SK-N-SH (cell line): ENCODE data around the gene CCL28. TPM values are rescaled to one million over a fixed set of nuclear protein-coding genes. Genes with fewer than 3 reads are reported as not detected.

Experiments
- CTCF ChIA-PET: fragments of 300-600, 350-600 bp; formaldehyde crosslinking; extraction: SDS; loops from one replicate; lab custom pipeline; 2021; lab: Yijun Ruan, JAX
- POLR2A ChIA-PET: fragments of 350-600 bp; sonication (Branson Sonifier 250); formaldehyde crosslinking; extraction: SDS; loops from one replicate; lab custom pipeline; 2020; ENCODE audit warnings: antibody characterized with exemption, inconsistent platforms; lab: Yijun Ruan, JAX
- DNase-seq: peaks from one replicate; pipeline ENCODE4 v3.0.0; 2012
- H2AFZ ChIP-seq: fragments of 200-600 bp; sonication (generic); 2 replicates; pipeline ENCODE4 v1.8.1; 2016; ENCODE audit warnings: antibody characterized with exemption, mild to moderate bottlenecking, low read depth
- H3F3A ChIP-seq: fragments of 200-600 bp; sonication (generic); replicated peaks from 2 replicates; pipeline ENCODE3; 2016; ENCODE audit warnings: antibody characterized with exemption, mild to moderate bottlenecking; ENCODE audit not compliant: insufficient read depth
- H3K27ac ChIP-seq, 2 experiments: fragments of 200-500 bp in 1 of 2; fragments of 200-600 bp in 1 of 2; sonication (Bioruptor generic) in 1 of 2; sonication (generic), shearing (Covaris generic) in 1 of 2; 2 replicates each; pipeline versions ENCODE4 v1.5.1 to v1.6.1; 2014 to 2016; ENCODE audit warnings: low read depth in 2 of 2, inconsistent platforms in 1 of 2, low read length in 1 of 2, mild to moderate bottlenecking in 1 of 2, mixed read lengths in 1 of 2
- H3K27me3 ChIP-seq: fragments of 200-600 bp; sonication (generic), shearing (Covaris generic); 2 replicates; pipeline ENCODE4 v1.6.1; 2016; ENCODE audit warnings: mixed run types; ENCODE audit not compliant: insufficient read depth
- H3K36me3 ChIP-seq, 2 experiments: fragments of 200-500 bp in 1 of 2; fragments of 200-600 bp in 1 of 2; sonication (Bioruptor generic) in 1 of 2; sonication (generic) in 1 of 2; replicated peaks in 1 of 2; 2 replicates each; pipeline versions ENCODE3 to v1.5.1; 2014 to 2016; ENCODE audit warnings: low read length in 1 of 2, mild to moderate bottlenecking in 1 of 2; ENCODE audit not compliant: insufficient read depth in 2 of 2, control insufficient read depth in 1 of 2
- H3K4me1 ChIP-seq, 2 experiments: fragments of 200-500 bp in 1 of 2; fragments of 200-600 bp in 1 of 2; sonication (Bioruptor generic) in 1 of 2; sonication (generic), shearing (Covaris generic) in 1 of 2; 2 replicates each; pipeline versions ENCODE4 v1.5.1 to v1.6.1; 2014 to 2016; ENCODE audit warnings: low read depth in 1 of 2, low read length in 1 of 2, mixed run types in 1 of 2; ENCODE audit not compliant: insufficient read depth in 2 of 2, control insufficient read depth in 1 of 2
- H3K4me2 ChIP-seq: fragments of 200-600 bp; sonication (generic), shearing (Covaris generic); 2 replicates; pipeline ENCODE4 v1.6.1; 2017; ENCODE audit warnings: mixed run types
- H3K4me3 ChIP-seq, 2 experiments: fragments of 200-500 bp in 1 of 2; fragments of 200-600 bp in 1 of 2; sonication (Bioruptor generic) in 1 of 2; sonication (generic), shearing (Covaris generic) in 1 of 2; 2 replicates each; pipeline versions ENCODE4 v1.5.1 to v1.8.1; 2014 to 2016; ENCODE audit warnings: low read depth in 2 of 2, inconsistent platforms in 1 of 2, low read length in 1 of 2, mild to moderate bottlenecking in 1 of 2, mixed read lengths in 1 of 2, moderate library complexity in 1 of 2
- H3K79me2 ChIP-seq: fragments of 200-600 bp; sonication (generic); 2 replicates; pipeline ENCODE4 v1.8.1; 2017; ENCODE audit warnings: mild to moderate bottlenecking; ENCODE audit not compliant: insufficient read depth
- H3K9ac ChIP-seq: fragments of 200-600 bp; sonication (generic); 2 replicates; pipeline ENCODE4 v1.6.1; 2017; ENCODE audit warnings: mixed run types
- H3K9me2 ChIP-seq: fragments of 200-600 bp; sonication (generic); 2 replicates; pipeline ENCODE4 v1.6.1; 2017; ENCODE audit warnings: mixed run types
- H3K9me3 ChIP-seq: fragments of 200-600 bp; sonication (generic); 2 replicates; pipeline ENCODE4 v1.6.1; 2017; ENCODE audit warnings: mixed run types, mild to moderate bottlenecking, moderate library complexity
- H4K20me1 ChIP-seq: fragments of 200-600 bp; sonication (generic); 2 replicates; pipeline ENCODE4 v1.6.1; 2017; ENCODE audit warnings: mild to moderate bottlenecking, mixed run types; ENCODE audit not compliant: insufficient read depth
- CTCF ChIP-seq: fragments of 200-600 bp; sonication (generic); IDR thresholded peaks from 2 replicates; pipeline ENCODE4 v1.6.1; 2017; ENCODE audit warnings: antibody characterized with exemption, mild to moderate bottlenecking, moderate library complexity
- FOXJ3 ChIP-seq: sonication (generic); formaldehyde crosslinking; IDR thresholded peaks from 2 replicates; pipeline ENCODE4 v1.5.1; 2020; ENCODE audit warnings: mild to moderate bottlenecking, missing genetic modification reagents
- GABPA ChIP-seq: IDR thresholded peaks from 2 replicates; pipeline ENCODE4 v1.4.0; 2012; ENCODE audit warnings: low read depth, mild to moderate bottlenecking
- MAX ChIP-seq: IDR thresholded peaks from 2 replicates; pipeline ENCODE4 v1.4.0; 2012; ENCODE audit warnings: low read depth
- MEF2A ChIP-seq: IDR thresholded peaks from 2 replicates; pipeline ENCODE4 v1.4.0; 2012; ENCODE audit warnings: low read depth, borderline replicate concordance
- NFIC ChIP-seq: IDR thresholded peaks from 2 replicates; pipeline ENCODE4 v1.4.0; 2012; ENCODE audit warnings: borderline replicate concordance
- RAD21 ChIP-seq: IDR thresholded peaks from 2 replicates; pipeline ENCODE4 v1.6.1; 2012; ENCODE audit warnings: mild to moderate bottlenecking, low read length
- RFX5 ChIP-seq: IDR thresholded peaks from 2 replicates; pipeline ENCODE4 v1.6.1; 2012; ENCODE audit warnings: mild to moderate bottlenecking, improper control_type of control experiment, low read length
- RXRA ChIP-seq: IDR thresholded peaks from 2 replicates; pipeline ENCODE4 v1.4.0; 2012; ENCODE audit warnings: low read depth, mild to moderate bottlenecking, borderline replicate concordance
- SMC3 ChIP-seq: IDR thresholded peaks from 2 replicates; pipeline ENCODE4 v1.6.1; 2012; ENCODE audit warnings: low read depth, low read length, improper control_type of control experiment
- TAF1 ChIP-seq: IDR thresholded peaks from 2 replicates; pipeline ENCODE4 v1.6.1; 2012; ENCODE audit warnings: low read depth, mild to moderate bottlenecking, low read length, moderate library complexity, borderline replicate concordance
- TCF12 ChIP-seq: IDR thresholded peaks from 2 replicates; pipeline ENCODE4 v1.4.0; 2012
- TEAD4 ChIP-seq: IDR thresholded peaks from 2 replicates; pipeline ENCODE4 v1.4.0; 2012; ENCODE audit warnings: mild to moderate bottlenecking, borderline replicate concordance; ENCODE audit not compliant: insufficient read depth
- WGBS: methylation state at CpG from one replicate; pipeline ENCODE4 v1.1.6; 2017; ENCODE audit warnings: low lambda C conversion rate; 5-methylcytosine and 5-hydroxymethylcytosine counted together
- polyA plus RNA-seq, 3 experiments: library from polyadenylated mRNA; depleted of rRNA; stranded (reverse); fragments of >200 nt; gene quantifications; 2 replicates each; pipeline ENCODE4 v1.2.3, GENCODE V29; 2012
- TF ChIP-seq, protein P1 (sequence below): IDR thresholded peaks from 2 replicates; pipeline ENCODE4 v1.4.0; 2012; ENCODE audit warnings: low read depth, borderline replicate concordance
- TF ChIP-seq, protein P2 (sequence below): fragments of 150-350 bp; IDR thresholded peaks from 2 replicates; pipeline ENCODE4 v1.6.1; 2016; ENCODE audit warnings: mild to moderate bottlenecking, low read depth, low read length
- TF ChIP-seq, protein P3 (sequence below): IDR thresholded peaks from 2 replicates; pipeline ENCODE4; 2012

CCL28 gene
- polyA plus RNA-seq, 1 of the 3 experiments (the other 2 are of a cell fraction) = not detected

- no peaks in the 10 kb centered on the region for H3K79me2 ChIP-seq
- no peaks in the 10 kb centered on the region for H3K27me3 ChIP-seq
- no peaks in the 10 kb centered on the region for H3K36me3 ChIP-seq
- DNase-seq = no peak
- H3K4me1 ChIP-seq = no peaks in the 10 kb centered on the region
- no peak overlapping the region for H3K4me2 ChIP-seq
- H3K27ac ChIP-seq = no peak overlapping the region
- H3K9me2 ChIP-seq = no peaks in the 10 kb centered on the region
- no peak overlapping the region for H3K9ac ChIP-seq
- H3F3A ChIP-seq = peaks cover 3% of the 10 kb centered on the region
- WGBS = 58% methylated on average over 2 of the region's 2 CpGs
- CTCF ChIA-PET = interaction anchor here (0.9 to 1.6 kb wide), 2 partner anchors 40 to 54 kb away, joined by 3 to 5 read pairs; partner anchors contain the start of gene TMEM267
- H3K4me3 ChIP-seq = no peak overlapping the region
- POLR2A ChIA-PET = no interaction called here
- no peak overlapping the region for H2AFZ ChIP-seq
- H3K9me3 ChIP-seq = no peaks in the 10 kb centered on the region
- TF ChIP-seq SMC3 = no peak
- no peak for TF ChIP-seq TEAD4
- TF ChIP-seq RXRA = no peak
- no peak for TF ChIP-seq RAD21
- no peak for TF ChIP-seq MAX
- no peak for TF ChIP-seq GABPA
- TF ChIP-seq, protein P1, sequence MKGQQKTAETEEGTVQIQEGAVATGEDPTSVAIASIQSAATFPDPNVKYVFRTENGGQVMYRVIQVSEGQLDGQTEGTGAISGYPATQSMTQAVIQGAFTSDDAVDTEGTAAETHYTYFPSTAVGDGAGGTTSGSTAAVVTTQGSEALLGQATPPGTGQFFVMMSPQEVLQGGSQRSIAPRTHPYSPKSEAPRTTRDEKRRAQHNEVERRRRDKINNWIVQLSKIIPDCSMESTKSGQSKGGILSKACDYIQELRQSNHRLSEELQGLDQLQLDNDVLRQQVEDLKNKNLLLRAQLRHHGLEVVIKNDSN = no peak
- TF ChIP-seq RFX5 = no peak
- TF ChIP-seq NFIC = no peak
- TF ChIP-seq, protein P2, sequence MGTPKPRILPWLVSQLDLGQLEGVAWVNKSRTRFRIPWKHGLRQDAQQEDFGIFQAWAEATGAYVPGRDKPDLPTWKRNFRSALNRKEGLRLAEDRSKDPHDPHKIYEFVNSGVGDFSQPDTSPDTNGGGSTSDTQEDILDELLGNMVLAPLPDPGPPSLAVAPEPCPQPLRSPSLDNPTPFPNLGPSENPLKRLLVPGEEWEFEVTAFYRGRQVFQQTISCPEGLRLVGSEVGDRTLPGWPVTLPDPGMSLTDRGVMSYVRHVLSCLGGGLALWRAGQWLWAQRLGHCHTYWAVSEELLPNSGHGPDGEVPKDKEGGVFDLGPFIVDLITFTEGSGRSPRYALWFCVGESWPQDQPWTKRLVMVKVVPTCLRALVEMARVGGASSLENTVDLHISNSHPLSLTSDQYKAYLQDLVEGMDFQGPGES = no peak
- TF ChIP-seq CTCF = no peak
- TF ChIP-seq FOXJ3 (CRISPR knock-in tag) = no peak
- TF ChIP-seq TAF1 = no peak
- no peak for TF ChIP-seq MEF2A
- TF ChIP-seq TCF12 = no peak
- TF ChIP-seq, protein P3, sequence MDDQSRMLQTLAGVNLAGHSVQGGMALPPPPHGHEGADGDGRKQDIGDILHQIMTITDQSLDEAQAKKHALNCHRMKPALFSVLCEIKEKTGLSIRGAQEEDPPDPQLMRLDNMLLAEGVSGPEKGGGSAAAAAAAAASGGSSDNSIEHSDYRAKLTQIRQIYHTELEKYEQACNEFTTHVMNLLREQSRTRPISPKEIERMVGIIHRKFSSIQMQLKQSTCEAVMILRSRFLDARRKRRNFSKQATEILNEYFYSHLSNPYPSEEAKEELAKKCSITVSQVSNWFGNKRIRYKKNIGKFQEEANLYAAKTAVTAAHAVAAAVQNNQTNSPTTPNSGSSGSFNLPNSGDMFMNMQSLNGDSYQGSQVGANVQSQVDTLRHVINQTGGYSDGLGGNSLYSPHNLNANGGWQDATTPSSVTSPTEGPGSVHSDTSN = no peak
- H4K20me1 ChIP-seq = no peaks in the 10 kb centered on the region
These were observed 17.5 kb upstream of the CCL28 start for GRCh38 chr5:43429706-43430105.
